Activated naive CD8-positive, alpha-beta T cell treated with anti-CD3 and anti-CD28 coated beads, Interleukin-2, amount 10 ng/mL, durations not matched to agents 7 days and 5 days (primary cell): ENCODE measurements around the gene ACSM6. TPM values are rescaled to one million over a fixed set of nuclear protein-coding genes. Genes with fewer than 3 reads are reported as not detected.
A peak's percentile ranks its signal among the peaks of the same experiment; 100 is the strongest.

Experiments
- ATAC-seq: fragments of 150-1000 bp; cut with Tn5 transposase; one replicate; pipeline ENCODE4 v1.10.0; 2021; ENCODE audit warnings: low read depth, moderate library complexity
- POLR2A ChIA-PET: fragments of 350-600 bp; sonication (Branson Sonifier 250); formaldehyde crosslinking; loops from one replicate; lab custom pipeline; 2021; ENCODE audit warnings: antibody characterized with exemption; lab: Charles Lee
- DNase-seq: peaks from one replicate; pipeline ENCODE4 v3.0.0; 2021
- H3K27ac Mint-ChIP-seq: one replicate; pipeline ENCODE4 v1.8.0; 2022; ENCODE audit warnings: mild to moderate bottlenecking, mixed read lengths
- H3K27me3 Mint-ChIP-seq: one replicate; pipeline ENCODE4 v1.8.0; 2022; ENCODE audit warnings: mild to moderate bottlenecking, moderate library complexity, mixed read lengths
- H3K36me3 Mint-ChIP-seq: one replicate; pipeline ENCODE4 v1.8.0; 2021; ENCODE audit warnings: mild to moderate bottlenecking, mixed read lengths
- H3K4me1 Mint-ChIP-seq: one replicate; pipeline ENCODE4 v1.8.0; 2021; ENCODE audit warnings: mixed read lengths
- H3K4me3 Mint-ChIP-seq: one replicate; pipeline ENCODE4 v1.8.0; 2022; ENCODE audit warnings: mild to moderate bottlenecking, moderate library complexity, mixed read lengths
- H3K9me3 Mint-ChIP-seq: one replicate; pipeline ENCODE4 v1.8.0; 2021; ENCODE audit warnings: mixed read lengths
- total RNA-seq, 2 experiments: library from RNA; stranded (reverse); gene quantifications; one replicate each; pipeline ENCODE4 v1.2.3, GENCODE V29; 2021

Gene ACSM6, protein sequence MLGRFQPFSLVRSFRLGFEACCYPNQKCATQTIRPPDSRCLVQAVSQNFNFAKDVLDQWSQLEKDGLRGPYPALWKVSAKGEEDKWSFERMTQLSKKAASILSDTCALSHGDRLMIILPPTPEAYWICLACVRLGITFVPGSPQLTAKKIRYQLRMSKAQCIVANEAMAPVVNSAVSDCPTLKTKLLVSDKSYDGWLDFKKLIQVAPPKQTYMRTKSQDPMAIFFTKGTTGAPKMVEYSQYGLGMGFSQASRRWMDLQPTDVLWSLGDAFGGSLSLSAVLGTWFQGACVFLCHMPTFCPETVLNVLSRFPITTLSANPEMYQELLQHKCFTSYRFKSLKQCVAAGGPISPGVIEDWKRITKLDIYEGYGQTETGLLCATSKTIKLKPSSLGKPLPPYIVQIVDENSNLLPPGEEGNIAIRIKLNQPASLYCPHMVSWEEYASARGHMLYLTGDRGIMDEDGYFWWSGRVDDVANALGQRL
- total RNA-seq: not detected

DNA sequence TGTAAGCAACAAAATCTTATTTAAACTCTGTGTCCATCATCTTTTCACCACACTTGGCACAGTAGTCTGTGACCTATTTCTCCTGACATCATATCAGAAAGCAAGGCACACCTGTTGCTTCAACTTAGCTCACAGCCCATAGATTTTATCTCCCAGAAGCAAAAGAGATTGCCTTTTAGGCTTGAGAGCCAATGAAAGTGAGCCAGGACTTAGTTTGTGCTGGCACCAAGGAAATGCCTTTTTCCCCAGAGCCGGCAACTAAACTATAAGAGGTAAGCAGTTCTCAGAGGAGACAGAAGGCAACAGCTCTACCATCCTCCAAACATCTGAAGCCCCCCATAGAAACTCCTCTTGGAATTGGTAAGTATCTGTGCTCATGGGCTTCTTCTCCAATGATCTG, at the start of gene ACSM6:
Gene ACSM6, plus strand, starts transcription at position 295 of the 400 bp plus-strand sequence. CDS start 248 bp downstream, outside the sequence.
- no peaks in the 10 kb centered on the region for H3K9me3 Mint-ChIP-seq
- H3K27ac Mint-ChIP-seq: no peak within 1 kb of the TSS
- POLR2A ChIA-PET: no interaction called here
- H3K36me3 Mint-ChIP-seq: no peaks in the 10 kb centered on the region
- no peak for DNase-seq
- no peak for ATAC-seq
- peaks cover 8% of the 10 kb centered on the region for H3K27me3 Mint-ChIP-seq
- no peak within 1 kb of the TSS for H3K4me3 Mint-ChIP-seq
- H3K4me1 Mint-ChIP-seq: no peaks in the 10 kb centered on the region

DNA sequence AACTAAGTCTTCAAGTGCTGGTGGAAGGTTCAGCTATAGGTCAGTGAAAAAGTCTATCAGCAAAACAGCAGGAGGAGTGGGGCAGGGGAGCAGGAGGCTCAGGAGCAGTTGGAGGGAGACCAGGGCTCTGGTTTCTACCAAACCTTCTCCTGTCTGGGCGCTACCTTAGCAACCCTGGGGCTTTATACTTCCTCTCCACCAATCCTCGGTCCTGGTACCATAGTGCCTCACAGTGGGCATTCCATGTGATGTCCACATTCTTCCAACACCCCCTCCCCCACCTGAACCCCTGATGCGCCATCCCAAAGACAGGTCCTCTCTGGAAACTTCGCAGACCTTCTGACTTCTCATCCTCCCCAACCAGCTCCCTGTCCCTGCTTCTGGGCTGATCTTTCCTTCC, 25.3 kb upstream of the ACSM6 start:
- no peak for ATAC-seq
- Mint-ChIP-seq H3K4me1 (no peaks in the 10 kb centered on the region), H3K4me3 (no peak overlapping the region), H3K27ac (no peak overlapping the region), H3K27me3 (no peaks in the 10 kb centered on the region), H3K36me3 (peaks cover under 1% of the 10 kb centered on the region), H3K9me3 (peaks cover 8% of the 10 kb centered on the region)
- POLR2A ChIA-PET: no interaction called here
- no peak for DNase-seq

DNA sequence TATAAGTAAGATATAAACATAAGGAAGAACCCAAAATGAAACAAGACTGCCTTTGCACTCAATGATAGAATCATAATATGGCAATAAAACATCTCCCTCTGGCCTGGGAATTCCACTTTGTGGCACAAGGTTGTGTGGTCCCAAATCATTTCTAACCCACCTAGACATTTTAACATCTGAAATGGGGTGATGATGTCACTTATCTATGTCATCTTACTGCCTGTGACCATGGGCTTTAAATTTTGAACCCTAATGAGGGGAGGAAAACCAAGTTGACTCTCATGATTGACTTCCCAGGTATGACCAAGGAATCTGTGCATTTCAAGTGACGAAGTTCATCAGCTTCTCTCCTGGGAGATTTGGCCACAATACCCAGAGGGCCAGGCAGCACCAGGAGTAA, 24.5 kb upstream of the ACSM6 start:
- Mint-ChIP-seq H3K27me3 (no peaks in the 10 kb centered on the region), H3K36me3 (no peaks in the 10 kb centered on the region), H3K9me3 (peaks cover 4% of the 10 kb centered on the region), H3K27ac (no peak overlapping the region), H3K4me3 (no peak overlapping the region), H3K4me1 (no peaks in the 10 kb centered on the region)
- DNase-seq (no peak), ATAC-seq (no peak)
- POLR2A ChIA-PET: no interaction called here

DNA sequence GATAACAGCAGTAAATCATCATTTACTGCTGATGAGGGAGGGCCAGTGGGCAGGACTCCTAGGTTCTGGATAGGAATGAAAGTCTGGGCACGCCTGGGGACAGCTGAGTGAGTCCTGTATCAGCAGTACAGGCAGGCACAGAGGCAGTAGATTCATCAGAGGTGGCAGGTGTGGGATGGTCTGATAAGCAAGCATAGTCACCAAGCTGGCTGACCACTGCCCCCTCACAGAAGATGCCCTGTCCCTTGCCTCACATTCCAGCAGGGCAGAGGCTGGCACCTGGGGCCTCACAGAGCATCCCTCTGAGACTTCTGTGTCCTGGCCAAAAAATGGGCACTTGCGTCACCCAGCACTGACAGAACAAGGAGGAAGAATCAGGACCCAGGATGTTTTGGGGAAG, 23.2 kb upstream of the ACSM6 start:
- POLR2A ChIA-PET: no interaction called here
- H3K4me1 Mint-ChIP-seq: no peaks in the 10 kb centered on the region
- H3K4me3 Mint-ChIP-seq: no peak overlapping the region
- no peak overlapping the region for H3K27ac Mint-ChIP-seq
- no peak for ATAC-seq
- no peaks in the 10 kb centered on the region for H3K36me3 Mint-ChIP-seq
- no peaks in the 10 kb centered on the region for H3K27me3 Mint-ChIP-seq
- H3K9me3 Mint-ChIP-seq: peaks cover 4% of the 10 kb centered on the region
- no peak for DNase-seq

DNA sequence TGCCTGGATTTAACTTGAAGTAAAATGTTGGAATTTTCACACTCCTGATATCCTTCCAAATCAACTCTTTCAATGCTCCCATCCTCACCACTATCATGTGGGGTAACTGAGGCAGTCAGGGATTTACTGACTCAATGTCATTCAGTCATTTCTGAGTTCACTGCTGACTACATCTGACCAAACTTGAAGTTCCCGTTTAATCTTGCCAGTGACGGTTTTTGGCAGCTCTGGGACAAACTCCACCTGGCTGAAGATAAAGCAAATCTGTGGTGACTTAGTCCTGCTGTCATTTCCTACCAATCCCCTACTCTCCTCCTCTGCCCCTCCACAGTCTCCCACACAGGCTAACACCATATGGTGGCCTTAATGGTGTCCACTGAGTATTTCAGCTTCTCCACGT, 22.7 kb upstream of the ACSM6 start:
- peaks cover 3% of the 10 kb centered on the region for H3K9me3 Mint-ChIP-seq
- no peak overlapping the region for H3K27ac Mint-ChIP-seq
- POLR2A ChIA-PET: no interaction called here
- H3K4me1 Mint-ChIP-seq: no peaks in the 10 kb centered on the region
- H3K36me3 Mint-ChIP-seq: no peaks in the 10 kb centered on the region
- H3K4me3 Mint-ChIP-seq: no peak overlapping the region
- no peak for DNase-seq
- no peaks in the 10 kb centered on the region for H3K27me3 Mint-ChIP-seq
- no peak for ATAC-seq

DNA sequence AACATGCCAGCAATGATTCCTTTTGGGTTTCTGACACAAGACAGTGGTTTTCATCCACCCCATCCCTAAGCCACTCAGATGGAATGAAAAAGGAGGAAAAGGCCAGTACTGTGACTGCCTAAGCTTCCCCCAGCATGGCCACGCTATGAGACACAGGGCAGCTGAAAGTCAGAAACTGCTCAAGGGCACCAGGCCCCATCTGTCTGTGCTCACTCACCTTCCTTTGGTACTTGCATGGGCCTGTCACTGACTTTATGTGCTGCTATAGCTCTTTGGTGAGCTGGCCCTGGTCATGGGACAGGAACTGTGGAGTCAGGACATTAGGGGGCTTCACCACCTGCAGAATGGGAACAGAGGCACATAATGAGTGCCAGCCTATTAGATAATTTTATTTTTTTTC, 21.2 kb upstream of the ACSM6 start:
- POLR2A ChIA-PET: no interaction called here
- no peak for ATAC-seq

DNA sequence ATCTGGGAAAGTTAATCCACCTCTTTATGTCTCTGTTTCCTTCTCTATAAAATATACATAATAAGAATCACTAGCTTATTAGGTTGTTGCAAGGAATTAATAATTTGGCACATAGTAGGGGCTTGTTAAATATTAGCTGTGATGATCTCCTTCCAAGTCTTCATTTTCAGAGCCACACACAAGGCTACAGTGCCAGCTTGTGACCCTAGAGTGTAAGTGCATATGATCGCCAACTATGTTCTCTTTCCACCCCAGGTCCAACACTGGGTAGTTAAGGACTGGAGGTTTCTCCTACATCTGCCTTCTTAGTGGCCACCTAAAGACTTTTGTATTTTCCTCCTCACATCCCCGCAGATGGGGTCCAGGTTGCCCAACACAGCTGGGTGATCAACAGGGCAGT, 17.9 kb upstream of the ACSM6 start:
- no peaks in the 10 kb centered on the region for H3K4me1 Mint-ChIP-seq
- POLR2A ChIA-PET: no interaction called here
- ATAC-seq (no peak), DNase-seq (no peak)
- H3K36me3 Mint-ChIP-seq: no peaks in the 10 kb centered on the region
- peaks cover 8% of the 10 kb centered on the region for H3K27me3 Mint-ChIP-seq
- peaks cover 5% of the 10 kb centered on the region for H3K9me3 Mint-ChIP-seq
- no peak overlapping the region for H3K4me3 Mint-ChIP-seq
- H3K27ac Mint-ChIP-seq: no peak overlapping the region

More for the DNA sequence above, 21.2 kb upstream of the ACSM6 start:
- DNase-seq: no peak
- no peaks in the 10 kb centered on the region for H3K27me3 Mint-ChIP-seq
- H3K36me3 Mint-ChIP-seq: no peaks in the 10 kb centered on the region
- no peak overlapping the region for H3K4me3 Mint-ChIP-seq
- H3K27ac Mint-ChIP-seq: no peak overlapping the region
- no peaks in the 10 kb centered on the region for H3K4me1 Mint-ChIP-seq
- H3K9me3 Mint-ChIP-seq: peaks cover 5% of the 10 kb centered on the region

DNA sequence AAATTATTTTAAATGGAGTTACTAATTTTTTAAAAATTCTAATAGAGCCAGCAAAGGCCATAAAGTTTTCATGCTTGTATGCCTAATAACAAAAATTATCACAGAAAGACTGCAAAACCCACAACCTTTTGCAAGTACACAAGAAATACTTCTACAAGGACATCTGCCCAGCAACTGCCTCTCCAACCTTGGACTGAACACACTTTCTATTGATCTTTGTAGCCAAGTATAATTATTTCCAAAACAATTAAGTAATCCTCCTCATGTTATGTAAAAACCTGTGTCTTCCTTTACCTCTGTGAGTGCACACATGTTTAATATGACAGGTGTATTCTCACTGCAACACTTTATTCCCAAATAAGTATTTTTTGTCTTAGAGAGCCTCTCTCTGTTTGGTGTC, 16.6 kb upstream of the ACSM6 start:
- no peak for DNase-seq
- peaks cover 5% of the 10 kb centered on the region for H3K9me3 Mint-ChIP-seq
- no peaks in the 10 kb centered on the region for H3K4me1 Mint-ChIP-seq
- H3K36me3 Mint-ChIP-seq: no peaks in the 10 kb centered on the region
- no peak for ATAC-seq
- no peak overlapping the region for H3K27ac Mint-ChIP-seq
- no peak overlapping the region for H3K4me3 Mint-ChIP-seq
- POLR2A ChIA-PET: no interaction called here
- peaks cover 10% of the 10 kb centered on the region for H3K27me3 Mint-ChIP-seq

DNA sequence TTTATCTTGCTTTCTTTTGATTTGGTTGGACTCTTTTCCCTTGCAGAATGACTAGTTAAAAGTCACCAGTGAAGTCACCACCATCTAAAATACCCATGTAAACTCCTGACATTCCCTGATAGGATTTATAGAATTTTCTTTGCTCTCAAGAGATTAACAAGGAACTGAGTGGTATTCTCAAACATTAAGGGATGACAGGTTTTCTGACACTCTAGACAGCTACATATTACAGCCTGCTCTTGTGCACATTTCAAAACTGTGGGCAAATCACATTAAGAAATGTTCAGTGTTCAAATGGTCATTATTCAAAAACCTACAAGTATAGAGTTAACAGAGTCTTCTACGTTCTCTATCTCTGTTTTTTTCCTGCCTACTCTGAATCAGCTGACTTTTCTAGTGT, 15.8 kb upstream of the ACSM6 start:
- Mint-ChIP-seq H3K4me1 (peaks cover 2% of the 10 kb centered on the region), H3K9me3 (peaks cover 5% of the 10 kb centered on the region), H3K4me3 (no peak overlapping the region), H3K27ac (no peak overlapping the region), H3K27me3 (peaks cover 14% of the 10 kb centered on the region), H3K36me3 (no peaks in the 10 kb centered on the region)
- ATAC-seq (no peak), DNase-seq (no peak)
- POLR2A ChIA-PET: no interaction called here

DNA sequence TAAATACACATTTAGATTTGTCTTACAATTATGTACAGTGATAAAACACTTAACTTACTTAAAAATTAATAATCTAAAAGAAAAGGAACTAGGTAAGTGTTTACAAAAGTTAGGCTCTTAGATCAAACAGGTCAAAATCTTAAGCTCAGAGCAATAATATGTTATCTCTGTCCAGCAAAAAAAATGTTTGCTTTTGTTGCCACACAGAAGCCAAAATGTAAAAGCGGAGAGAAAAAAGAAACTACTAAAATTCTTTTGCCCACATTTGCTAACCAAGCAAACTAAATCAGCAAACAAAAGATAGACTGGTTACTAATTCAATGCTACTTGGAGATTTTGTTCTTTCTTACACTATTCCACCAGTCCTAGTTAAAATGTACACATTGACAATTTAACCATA, 15.2 kb upstream of the ACSM6 start:
- H3K36me3 Mint-ChIP-seq: no peaks in the 10 kb centered on the region
- POLR2A ChIA-PET: no interaction called here

DNA sequence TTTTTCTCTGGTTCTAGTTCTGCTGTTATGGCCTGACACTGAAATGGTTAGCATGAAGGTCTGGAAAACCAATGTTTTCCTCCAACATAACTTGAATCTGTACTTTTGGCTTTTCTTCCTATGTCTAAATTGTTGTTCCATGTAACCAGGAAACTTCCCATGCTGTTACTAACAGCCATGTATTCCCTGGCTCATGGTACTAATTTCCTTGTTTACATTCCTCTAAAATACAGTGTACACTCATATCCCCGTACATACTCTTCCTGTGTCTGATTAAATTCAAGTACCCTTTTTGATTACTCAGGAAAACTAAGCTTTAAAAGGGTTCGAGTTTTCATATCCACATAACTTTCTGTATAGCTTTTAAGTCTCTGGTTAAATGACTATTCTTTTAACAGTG, 12.3 kb upstream of the ACSM6 start:
- Mint-ChIP-seq H3K27ac (no peak overlapping the region), H3K27me3 (peaks cover 27% of the 10 kb centered on the region), H3K4me3 (no peak overlapping the region), H3K9me3 (peaks cover 1% of the 10 kb centered on the region), H3K36me3 (no peaks in the 10 kb centered on the region), H3K4me1 (peaks cover 6% of the 10 kb centered on the region)
- POLR2A ChIA-PET: no interaction called here
- ATAC-seq (no peak), DNase-seq (no peak)

More for the DNA sequence above, 15.2 kb upstream of the ACSM6 start:
- Mint-ChIP-seq H3K4me1 (peaks cover 2% of the 10 kb centered on the region), H3K27me3 (peaks cover 14% of the 10 kb centered on the region), H3K4me3 (no peak overlapping the region), H3K27ac (no peak overlapping the region), H3K9me3 (peaks cover 5% of the 10 kb centered on the region)
- DNase-seq: no peak
- ATAC-seq: no peak

DNA sequence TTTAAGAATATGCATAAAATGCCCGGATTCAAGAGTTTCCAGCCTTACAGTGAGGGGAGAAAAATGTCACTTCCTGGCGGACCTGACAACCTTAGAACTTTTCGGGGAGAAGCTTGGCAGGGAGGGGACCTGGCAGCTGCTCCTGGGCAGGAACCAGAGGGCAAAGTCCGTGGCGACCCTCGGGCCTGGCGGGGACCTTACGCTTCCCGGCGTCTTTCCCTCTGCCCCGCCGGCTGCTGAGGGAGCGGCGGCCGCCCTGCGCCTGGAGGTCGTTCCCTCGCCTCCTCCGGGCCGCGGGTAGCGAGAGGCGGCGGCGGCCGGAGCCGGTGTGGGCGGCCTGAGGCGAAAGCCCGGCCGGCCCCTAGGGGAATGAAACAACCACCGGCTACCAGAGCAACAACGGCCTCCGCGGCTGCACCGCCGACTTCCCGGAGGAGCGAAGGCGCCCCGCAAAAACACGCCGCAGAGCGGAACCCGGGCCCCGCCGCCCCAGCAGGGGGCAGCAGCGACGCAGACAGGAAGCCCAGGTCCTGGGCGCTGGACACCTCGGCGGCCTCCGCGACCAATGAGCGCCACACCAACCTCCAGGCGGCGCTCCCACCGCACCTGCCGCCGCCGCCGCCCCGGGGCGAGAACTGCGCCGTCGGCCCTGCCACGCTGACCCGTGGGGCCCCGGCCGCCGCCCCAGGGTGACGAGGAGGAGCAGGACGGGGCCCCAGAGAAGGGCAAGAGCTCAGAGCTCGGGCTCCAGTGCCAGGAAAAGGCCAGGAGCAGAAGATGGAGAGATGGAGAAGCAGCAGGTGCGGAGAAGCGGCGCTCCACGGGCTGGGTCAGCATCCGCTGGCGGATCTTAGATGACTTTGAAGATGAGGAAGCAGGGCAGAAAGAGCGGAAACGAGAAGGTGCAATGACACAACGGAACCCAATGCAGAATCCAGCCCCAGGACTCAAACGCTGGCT, 10.5 kb upstream of the ACSM6 start:
- peak; percentile 96 for ATAC-seq
- H3K36me3 Mint-ChIP-seq: no peaks in the 10 kb centered on the region
- H3K9me3 Mint-ChIP-seq: no peaks in the 10 kb centered on the region
- peaks cover 27% of the 10 kb centered on the region for H3K27me3 Mint-ChIP-seq
- H3K4me3 Mint-ChIP-seq: peak overlapping the region; percentile 78
- DNase-seq: peak; percentile 88
- peaks cover 6% of the 10 kb centered on the region for H3K4me1 Mint-ChIP-seq
- peak overlapping the region; percentile 57 for H3K27ac Mint-ChIP-seq
- POLR2A ChIA-PET: no interaction called here

DNA sequence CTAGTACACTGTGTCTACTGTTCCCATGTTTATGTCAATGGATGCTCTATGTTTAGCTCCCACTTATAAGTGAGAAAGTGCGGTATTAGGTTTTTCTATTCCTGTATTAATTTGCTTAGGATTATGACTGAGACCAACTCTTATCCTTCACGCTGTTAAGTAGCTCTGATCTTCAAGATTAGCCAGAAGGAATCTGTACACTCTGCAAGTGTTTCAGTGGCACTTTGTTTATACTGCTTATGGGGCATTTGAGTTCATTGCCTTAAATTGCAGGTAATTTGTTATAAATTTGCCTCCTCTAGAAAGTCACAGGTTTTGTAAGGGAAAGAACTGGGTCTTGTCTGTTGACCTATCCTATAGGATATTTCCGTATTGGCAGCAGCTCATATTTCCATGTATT, 6.4 kb upstream of the ACSM6 start:
- Mint-ChIP-seq H3K27me3 (peaks cover 23% of the 10 kb centered on the region), H3K9me3 (no peaks in the 10 kb centered on the region), H3K4me1 (peaks cover 6% of the 10 kb centered on the region), H3K36me3 (no peaks in the 10 kb centered on the region), H3K27ac (no peak overlapping the region), H3K4me3 (no peak overlapping the region)
- ATAC-seq (no peak), DNase-seq (no peak)
- POLR2A ChIA-PET: no interaction called here
